HUES48 (cell line): ENCODE measurements around the gene GP1BB.

Experiments
- H3K27ac ChIP-seq: one replicate; pipeline ENCODE4 v1.7.0; 2013; ENCODE audit warnings: low read depth, low read length, inconsistent platforms
- H3K27me3 ChIP-seq: 2 replicates; pipeline ENCODE4 v1.6.1; 2013; ENCODE audit warnings: mild to moderate bottlenecking, low read length; ENCODE audit not compliant: control insufficient read depth, insufficient read depth
- H3K36me3 ChIP-seq: 2 replicates; pipeline ENCODE4 v1.6.1; 2013; ENCODE audit warnings: low read length; ENCODE audit not compliant: control insufficient read depth, insufficient read depth
- H3K4me1 ChIP-seq: 2 replicates; pipeline ENCODE4 v1.6.1; 2013; ENCODE audit warnings: mild to moderate bottlenecking, low read length; ENCODE audit not compliant: control insufficient read depth, insufficient read depth
- H3K4me3 ChIP-seq: 2 replicates; pipeline ENCODE4 v1.5.1; 2013; ENCODE audit warnings: mild to moderate bottlenecking, low read depth, low read length
- H3K9ac ChIP-seq: 2 replicates; pipeline ENCODE4 v1.6.1; 2013; ENCODE audit warnings: mild to moderate bottlenecking, low read depth, low read length, moderate library complexity
- H3K9me3 ChIP-seq: 2 replicates; pipeline ENCODE4 v1.6.1; 2013; ENCODE audit warnings: low read length; ENCODE audit not compliant: control insufficient read depth, insufficient read depth

GP1BB gene

GRCh38 chr22:19707347-19708290, 15.7 kb upstream of the GP1BB start:
- peaks cover 29% of the 10 kb centered on the region for H3K27me3 ChIP-seq
- no peak overlapping the region for H3K4me3 ChIP-seq
- H3K36me3 ChIP-seq = no peaks in the 10 kb centered on the region
- no peaks in the 10 kb centered on the region for H3K9me3 ChIP-seq
- no peak overlapping the region for H3K27ac ChIP-seq
- H3K9ac ChIP-seq = no peak overlapping the region
- peaks cover 18% of the 10 kb centered on the region for H3K4me1 ChIP-seq

DNA sequence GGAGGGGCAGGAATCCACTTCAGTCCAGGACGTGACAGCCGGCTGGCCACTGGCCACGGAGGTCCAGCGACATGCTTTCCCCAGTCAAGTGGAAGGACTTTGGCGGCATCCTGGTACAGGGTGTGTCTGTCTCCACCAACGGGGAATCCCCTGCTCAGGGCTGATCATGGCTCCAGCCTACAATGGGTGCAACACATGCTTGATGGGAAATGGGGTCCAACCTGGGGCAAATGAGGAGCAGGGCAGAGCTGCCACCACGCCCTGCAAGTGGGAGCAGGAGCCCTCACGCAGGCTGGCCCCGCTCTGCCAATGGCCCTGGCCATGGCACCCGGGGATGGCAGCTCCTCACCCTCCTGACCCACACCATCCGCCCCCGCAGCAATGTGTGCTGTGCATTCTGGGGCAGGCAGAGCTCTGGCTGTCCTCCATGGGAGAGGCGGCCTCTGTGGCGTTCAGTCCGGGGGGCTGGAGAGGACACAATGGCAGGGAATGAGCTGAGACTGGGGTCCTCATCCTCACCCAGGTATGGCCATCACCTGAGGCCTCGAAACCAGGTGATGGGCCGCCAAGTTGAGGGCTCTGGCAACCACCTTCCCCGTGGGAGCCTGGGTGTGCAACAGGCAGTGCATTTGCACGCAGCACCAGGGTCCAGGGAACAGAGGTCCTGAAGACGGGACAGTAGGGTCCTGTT, 14.9 kb upstream of the GP1BB start:
- H3K4me3 ChIP-seq = no peak overlapping the region
- H3K9me3 ChIP-seq = no peaks in the 10 kb centered on the region

DNA sequence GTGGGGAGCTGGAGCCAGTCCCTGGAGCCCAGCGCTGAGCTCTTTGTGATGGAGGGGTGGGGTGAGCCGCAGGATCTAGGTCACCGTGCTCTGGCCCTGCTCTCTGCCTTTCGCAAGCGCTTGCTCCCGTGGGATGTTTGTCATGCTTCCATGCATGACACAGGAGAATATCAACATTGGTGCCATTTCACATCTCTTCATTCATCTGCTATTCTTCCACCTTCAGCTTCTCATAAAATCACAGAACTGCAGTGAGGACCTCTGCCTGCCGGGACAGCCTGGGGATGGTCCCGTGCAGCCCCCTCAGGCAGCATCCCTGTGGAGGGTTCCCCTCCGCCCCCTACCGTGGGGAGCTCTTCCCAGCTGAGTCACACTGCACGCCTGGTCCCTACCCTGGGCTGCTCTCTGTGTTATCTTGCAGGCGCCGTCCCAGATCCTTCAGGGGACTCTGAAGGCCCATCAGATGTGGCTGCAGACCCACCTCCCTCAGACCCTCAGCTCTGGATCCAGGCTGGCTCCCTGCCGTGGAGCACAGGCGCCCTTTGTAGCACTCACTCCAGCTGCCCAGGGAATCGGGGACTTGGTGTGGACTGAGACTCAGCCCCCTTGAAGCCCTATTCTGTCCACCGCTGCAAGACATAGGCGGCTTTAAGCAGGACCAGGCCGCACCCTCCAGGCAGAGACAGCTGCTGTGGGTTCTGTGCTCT, 14.1 kb upstream of the GP1BB start:
- peaks cover 15% of the 10 kb centered on the region for H3K4me1 ChIP-seq
- H3K36me3 ChIP-seq = no peaks in the 10 kb centered on the region
- H3K27me3 ChIP-seq = peaks cover 43% of the 10 kb centered on the region
- no peak overlapping the region for H3K9ac ChIP-seq
- H3K27ac ChIP-seq = no peak overlapping the region
- no peaks in the 10 kb centered on the region for H3K9me3 ChIP-seq
- H3K4me3 ChIP-seq = no peak overlapping the region

More for the DNA sequence above, 14.9 kb upstream of the GP1BB start:
- Histone ChIP-seq H3K27ac (no peak overlapping the region), H3K27me3 (peaks cover 37% of the 10 kb centered on the region), H3K36me3 (no peaks in the 10 kb centered on the region), H3K4me1 (peaks cover 18% of the 10 kb centered on the region), H3K9ac (no peak overlapping the region)

GRCh38 chr22:19710020-19710768, 13.1 kb upstream of the GP1BB start:
- Histone ChIP-seq H3K27me3 (peaks cover 51% of the 10 kb centered on the region), H3K4me1 (peaks cover 5% of the 10 kb centered on the region), H3K9ac (no peak overlapping the region), H3K36me3 (no peaks in the 10 kb centered on the region), H3K27ac (no peak overlapping the region), H3K9me3 (no peaks in the 10 kb centered on the region), H3K4me3 (no peak overlapping the region)

DNA sequence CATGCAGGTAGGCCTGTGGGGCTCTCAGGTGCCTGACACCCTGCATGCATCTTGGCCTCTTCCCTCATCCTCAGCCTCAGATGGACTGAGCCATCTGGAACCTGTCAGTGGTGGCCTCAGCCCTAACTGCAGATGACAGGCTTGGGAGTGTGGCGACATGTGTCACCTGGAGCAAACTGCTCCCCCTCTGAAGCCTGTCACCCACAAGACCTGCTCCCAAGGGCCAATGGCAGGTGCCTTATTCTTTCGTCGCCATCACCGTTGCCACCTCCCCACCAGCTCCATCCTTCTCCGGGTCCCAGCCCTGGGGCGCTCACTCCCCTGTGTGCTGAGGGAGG, 12.6 kb upstream of the GP1BB start:
- H3K4me1 ChIP-seq = peaks cover 2% of the 10 kb centered on the region; the same call in 1 of the 2 replicates
- no peak overlapping the region for H3K4me3 ChIP-seq
- no peaks in the 10 kb centered on the region for H3K9me3 ChIP-seq
- H3K9ac ChIP-seq = no peak overlapping the region
- no peaks in the 10 kb centered on the region for H3K36me3 ChIP-seq
- H3K27ac ChIP-seq = no peak overlapping the region
- peaks cover 56% of the 10 kb centered on the region for H3K27me3 ChIP-seq

- Histone ChIP-seq H3K9ac (no peak overlapping the region), H3K36me3 (no peaks in the 10 kb centered on the region), H3K4me3 (no peak overlapping the region), H3K27me3 (peaks cover 67% of the 10 kb centered on the region), H3K4me1 (no peaks in the 10 kb centered on the region; the same call in 1 of the 2 replicates), H3K9me3 (no peaks in the 10 kb centered on the region), H3K27ac (no peak overlapping the region)
Measured at GRCh38 chr22:19713245-19713644, 10.1 kb upstream of the GP1BB start.

GRCh38 chr22:19713650-19714311, 9.6 kb upstream of the GP1BB start:
- H3K27ac ChIP-seq = no peak overlapping the region
- no peaks in the 10 kb centered on the region for H3K9me3 ChIP-seq
- peak overlapping the region; percentile 50 for H3K4me3 ChIP-seq
- H3K9ac ChIP-seq = no peak overlapping the region
- H3K27me3 ChIP-seq = peaks cover 67% of the 10 kb centered on the region
- H3K36me3 ChIP-seq = no peaks in the 10 kb centered on the region
- H3K4me1 ChIP-seq = no peaks in the 10 kb centered on the region; the same call in 1 of the 2 replicates

DNA sequence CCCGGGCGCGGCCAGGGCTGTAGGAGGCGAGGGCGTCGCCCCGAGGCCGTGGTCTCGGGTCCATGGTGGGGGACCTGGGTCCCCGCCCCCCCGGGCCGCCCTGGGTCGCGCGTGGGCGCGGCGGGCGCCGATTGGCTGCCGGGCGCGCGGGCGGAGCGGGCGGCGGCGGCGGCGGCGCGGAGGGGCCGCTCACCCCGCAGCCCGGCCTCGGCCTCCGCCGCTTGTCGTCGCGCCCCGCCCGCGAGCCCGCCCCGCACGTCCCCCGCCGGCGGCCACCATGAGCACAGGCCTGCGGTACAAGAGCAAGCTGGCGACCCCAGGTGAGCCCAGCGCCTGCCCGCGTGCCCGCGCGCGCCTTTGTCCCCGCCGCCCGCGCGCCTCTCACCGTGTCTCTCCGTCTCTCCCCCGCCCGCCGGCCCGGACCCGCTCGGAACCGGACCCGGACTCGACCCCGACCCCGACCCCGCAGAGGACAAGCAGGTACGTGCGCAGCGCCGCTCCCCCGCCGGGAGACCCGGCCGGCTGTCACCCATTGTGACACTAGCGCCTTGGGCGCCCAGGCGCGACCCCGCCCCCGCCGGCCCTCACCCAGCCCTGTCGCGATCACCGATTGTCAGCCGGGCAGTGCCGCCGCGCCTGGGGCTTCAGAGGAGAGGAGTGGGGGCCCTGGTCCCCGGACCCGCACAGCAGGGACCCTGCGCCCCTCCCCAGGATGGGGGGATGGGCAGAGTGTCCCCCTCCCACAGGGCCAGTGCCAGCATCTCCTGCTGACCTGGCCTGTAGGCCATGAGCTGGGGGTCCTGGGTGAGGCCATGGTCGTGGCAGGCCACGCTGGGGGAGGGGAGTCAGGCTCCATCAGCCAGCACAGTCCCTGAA, 8.8 kb upstream of the GP1BB start, which contains the start of gene SEPTIN5:
SEPTIN5 (plus strand) TSS at position 192 of the 876 bp plus-strand sequence; CDS start at position 278, 86 bp downstream.
- Histone ChIP-seq H3K4me1 (no peaks in the 10 kb centered on the region; the same call in 1 of the 2 replicates), H3K9me3 (no peaks in the 10 kb centered on the region), H3K9ac (no peak within 1 kb of the TSS), H3K36me3 (no peaks in the 10 kb centered on the region), H3K27me3 (peaks cover 72% of the 10 kb centered on the region), H3K27ac (no peak within 1 kb of the TSS), H3K4me3 (peak within 1 kb of the TSS; percentile 52)

DNA sequence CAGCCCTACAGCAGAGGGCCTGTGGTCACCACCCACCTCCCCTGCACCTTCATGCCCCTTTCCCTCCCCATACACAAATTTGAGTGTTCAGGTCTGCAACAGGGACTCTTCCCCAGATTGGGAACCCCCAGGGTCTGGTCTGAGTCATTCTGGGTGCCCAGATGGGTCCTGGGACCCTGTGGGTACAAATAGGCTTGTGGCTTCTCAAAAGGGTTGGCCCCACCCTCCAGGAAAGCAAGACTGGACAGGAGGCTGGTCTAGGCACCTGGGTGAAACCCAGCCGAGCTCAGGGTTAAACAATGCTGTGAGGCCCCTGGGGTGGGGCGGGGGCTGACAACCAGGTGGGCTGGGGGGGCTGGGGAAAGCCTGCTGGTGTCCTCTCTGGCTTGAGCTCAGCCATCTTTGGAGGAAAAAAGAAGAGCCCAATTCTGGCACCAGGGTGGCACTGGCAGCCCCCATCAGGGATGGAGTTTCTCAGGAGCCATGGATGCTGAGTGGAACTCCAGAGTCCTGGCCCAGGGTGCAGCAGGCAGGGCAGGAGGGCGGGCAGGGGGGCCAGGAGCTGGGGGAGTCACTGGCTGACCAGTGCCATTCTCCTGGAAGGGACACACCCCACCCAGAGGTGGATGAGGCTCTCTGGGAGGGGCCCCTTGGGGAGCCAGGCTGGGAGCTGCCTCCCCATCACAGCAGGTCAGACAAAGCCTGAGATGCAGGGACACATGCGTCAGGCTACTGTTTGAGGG, 8.0 kb upstream of the GP1BB start:
- Histone ChIP-seq H3K4me1 (no peaks in the 10 kb centered on the region; the same call in 1 of the 2 replicates), H3K27me3 (peaks cover 80% of the 10 kb centered on the region), H3K27ac (no peak overlapping the region), H3K9ac (no peak overlapping the region), H3K4me3 (peak overlapping the region; percentile 52; the same call in 1 of the 2 replicates), H3K36me3 (no peaks in the 10 kb centered on the region), H3K9me3 (no peaks in the 10 kb centered on the region)
